HepG2 (cell line): ENCODE results near the gene ISY1. TPM values are rescaled to one million over a fixed set of nuclear protein-coding genes. Genes with fewer than 3 reads are reported as not detected.
A peak's percentile ranks its signal among the peaks of the same experiment; 100 is the strongest.

Experiments used
- ELF3 ChIP-seq: IDR thresholded peaks from 2 replicates; pipeline ENCODE4 v1.6.1; 2016; ENCODE audit warnings: missing genetic modification reagents, missing compliant biosample characterization
- ESRRA ChIP-seq: sonication (generic); formaldehyde crosslinking; IDR thresholded peaks from 2 replicates; pipeline ENCODE4 v1.5.1; 2020; ENCODE audit warnings: mild to moderate bottlenecking, low read depth, missing genetic modification reagents
- GATAD1 ChIP-seq: IDR thresholded peaks from 2 replicates; pipeline ENCODE4 v1.6.1; 2016; ENCODE audit warnings: missing genetic modification reagents, missing compliant biosample characterization
- GPN1 ChIP-seq: sonication (generic); formaldehyde crosslinking; IDR thresholded peaks from 2 replicates; pipeline ENCODE4 v1.5.1; 2020; ENCODE audit warnings: missing genetic modification reagents, borderline replicate concordance
- JUN ChIP-seq: sonication (generic); formaldehyde crosslinking; IDR thresholded peaks from 2 replicates; pipeline ENCODE4 v1.4.0; 2020; ENCODE audit warnings: mild to moderate bottlenecking, missing genetic modification reagents
- PAWR ChIP-seq: sonication (generic); formaldehyde crosslinking; IDR thresholded peaks from 2 replicates; pipeline ENCODE4 v1.4.0; 2020; ENCODE audit warnings: missing genetic modification reagents, mild to moderate bottlenecking, borderline replicate concordance
- RBAK ChIP-seq: sonication (generic); formaldehyde crosslinking; IDR thresholded peaks from 2 replicates; pipeline ENCODE4 v1.5.1; 2020; ENCODE audit warnings: mild to moderate bottlenecking, missing genetic modification reagents
- RCOR2 ChIP-seq: IDR thresholded peaks from 2 replicates; pipeline ENCODE4 v1.6.1; 2016; ENCODE audit warnings: missing biosample characterization, missing genetic modification reagents
- SMAD3 ChIP-seq: sonication (generic); formaldehyde crosslinking; IDR thresholded peaks from 2 replicates; pipeline ENCODE4 v1.4.0; 2020; ENCODE audit warnings: missing genetic modification reagents
- TAF1 ChIP-seq: sonication (generic); formaldehyde crosslinking; IDR thresholded peaks from 2 replicates; pipeline ENCODE4 v1.4.0; 2020; ENCODE audit warnings: missing genetic modification reagents
- TBL1XR1 ChIP-seq: fragments of 150-350 bp; IDR thresholded peaks from 2 replicates; pipeline ENCODE4 v1.6.1; 2014; ENCODE audit warnings: borderline replicate concordance, low read length; ENCODE audit not compliant: partially characterized antibody
- TBX2 ChIP-seq: sonication (generic); formaldehyde crosslinking; IDR thresholded peaks from 2 replicates; pipeline ENCODE4 v1.5.0; 2020; ENCODE audit warnings: missing genetic modification reagents, mild to moderate bottlenecking, borderline replicate concordance
- TMF1 ChIP-seq: sonication (generic); formaldehyde crosslinking; IDR thresholded peaks from 2 replicates; pipeline ENCODE4 v1.8.1; 2022; ENCODE audit warnings: low read depth, missing genetic modification reagents
- U2AF1 ChIP-seq: fragments of 200-400 bp; formaldehyde crosslinking; optimal IDR thresholded peaks from 2 replicates; pipeline ENCODE3; 2017; ENCODE audit warnings: mild to moderate bottlenecking, low read depth, low read length
- WIZ ChIP-seq: sonication (generic); formaldehyde crosslinking; IDR thresholded peaks from 2 replicates; pipeline ENCODE4 v1.5.1; 2020; ENCODE audit warnings: mild to moderate bottlenecking, missing genetic modification reagents
- ZHX2 ChIP-seq, 2 experiments: sonication (generic) in 1 of 2; formaldehyde crosslinking in 1 of 2; IDR thresholded peaks; 2 replicates each; pipeline versions ENCODE4 v1.6.1 to v1.9.0; 2014 to 2022; ENCODE audit warnings: antibody characterized with exemption in 1 of 2, borderline replicate concordance in 1 of 2, inconsistent platforms in 1 of 2, low read depth in 1 of 2, missing genetic modification reagents in 1 of 2
- ZNF207 ChIP-seq: fragments of 450-650 bp; IDR thresholded peaks from 2 replicates; pipeline ENCODE4 v1.6.1; 2016; ENCODE audit warnings: antibody characterized with exemption, borderline replicate concordance
- ZNF691 ChIP-seq: sonication (generic); formaldehyde crosslinking; IDR thresholded peaks from 2 replicates; pipeline ENCODE4 v1.4.0; 2020; ENCODE audit warnings: missing genetic modification reagents, low read depth, mild to moderate bottlenecking, borderline replicate concordance
- ZNF773 ChIP-seq: sonication (generic); formaldehyde crosslinking; IDR thresholded peaks from 2 replicates; pipeline ENCODE4 v1.4.0; 2020; ENCODE audit warnings: missing genetic modification reagents, borderline replicate concordance
- ZNF781 ChIP-seq: sonication (generic); formaldehyde crosslinking; IDR thresholded peaks from 2 replicates; pipeline ENCODE4 v1.5.1; 2020; ENCODE audit warnings: borderline replicate concordance, mild to moderate bottlenecking, missing genetic modification reagents; ENCODE audit errors: not compliant biosample characterization
- ZSCAN29 ChIP-seq: sonication (generic); formaldehyde crosslinking; conservative IDR thresholded peaks from 2 replicates; pipeline ENCODE4 v1.4.0; 2020; ENCODE audit warnings: mild to moderate bottlenecking, missing genetic modification reagents
- polyA plus RNA-seq, 8 experiments: library from polyadenylated mRNA; depleted of rRNA in 3 of 8; stranded (reverse) in 7 of 8; unstranded in 1 of 8; fragments of >200 nt; fragmentation: Illumina TruSeq in 4 of 8; extraction: Trizol in 4 of 8; gene quantifications; 2 replicates each; pipeline versions ENCODE4 v1.2.1 to v1.2.3, GENCODE V29; 2011 to 2016; ENCODE audit warnings: low read depth in 4 of 8, missing spikeins in 1 of 8, mixed read lengths in 1 of 8; ENCODE audit not compliant: insufficient read depth in 1 of 8
- total RNA-seq, 5 experiments: library from RNA; depleted of rRNA; stranded (reverse); fragments of >200 nt; fragmentation: Illumina TruSeq; extraction: Trizol; gene quantifications; 2 replicates each; pipeline ENCODE4 v1.2.3, GENCODE V29; 2016; ENCODE audit warnings: low read depth in 1 of 5
- TF ChIP-seq, protein P1 (sequence below): fragments of 450-650 bp; IDR thresholded peaks from 2 replicates; pipeline ENCODE4 v1.6.1; 2017; ENCODE audit warnings: mild to moderate bottlenecking

The ISY1 gene
- total and polyA plus RNA-seq, 2 of the 13 experiments (the other 11 are each of a cell fraction or from before 2014, with no cell fraction given), result 21.0 to 39.1 TPM

GRCh38 chr3:129116482-129116946 lies 44.3 kb downstream of the ISY1 start (continued):
- no peak for TF ChIP-seq ZHX2 (IDR thresholded peaks at IDR 0.05; ENCODE audit: low read depth)
- no peak for TF ChIP-seq ZHX2 (CRISPR knock-in tag; IDR thresholded peaks at IDR 0.05; ENCODE audit: borderline replicate concordance)
- TF ChIP-seq ESRRA (CRISPR knock-in tag), result peak; percentile 94
- peak; percentile 38; the same call in 1 of the 2 replicates for TF ChIP-seq RCOR2 (CRISPR knock-in tag)
- TF ChIP-seq JUN (CRISPR knock-in tag), result no peak
- TF ChIP-seq WIZ (CRISPR knock-in tag), result no peak
- no peak for TF ChIP-seq ZNF781 (CRISPR knock-in tag)
- TF ChIP-seq ZNF691 (CRISPR knock-in tag), result no peak
- no peak for TF ChIP-seq RBAK
- TF ChIP-seq, protein P1, sequence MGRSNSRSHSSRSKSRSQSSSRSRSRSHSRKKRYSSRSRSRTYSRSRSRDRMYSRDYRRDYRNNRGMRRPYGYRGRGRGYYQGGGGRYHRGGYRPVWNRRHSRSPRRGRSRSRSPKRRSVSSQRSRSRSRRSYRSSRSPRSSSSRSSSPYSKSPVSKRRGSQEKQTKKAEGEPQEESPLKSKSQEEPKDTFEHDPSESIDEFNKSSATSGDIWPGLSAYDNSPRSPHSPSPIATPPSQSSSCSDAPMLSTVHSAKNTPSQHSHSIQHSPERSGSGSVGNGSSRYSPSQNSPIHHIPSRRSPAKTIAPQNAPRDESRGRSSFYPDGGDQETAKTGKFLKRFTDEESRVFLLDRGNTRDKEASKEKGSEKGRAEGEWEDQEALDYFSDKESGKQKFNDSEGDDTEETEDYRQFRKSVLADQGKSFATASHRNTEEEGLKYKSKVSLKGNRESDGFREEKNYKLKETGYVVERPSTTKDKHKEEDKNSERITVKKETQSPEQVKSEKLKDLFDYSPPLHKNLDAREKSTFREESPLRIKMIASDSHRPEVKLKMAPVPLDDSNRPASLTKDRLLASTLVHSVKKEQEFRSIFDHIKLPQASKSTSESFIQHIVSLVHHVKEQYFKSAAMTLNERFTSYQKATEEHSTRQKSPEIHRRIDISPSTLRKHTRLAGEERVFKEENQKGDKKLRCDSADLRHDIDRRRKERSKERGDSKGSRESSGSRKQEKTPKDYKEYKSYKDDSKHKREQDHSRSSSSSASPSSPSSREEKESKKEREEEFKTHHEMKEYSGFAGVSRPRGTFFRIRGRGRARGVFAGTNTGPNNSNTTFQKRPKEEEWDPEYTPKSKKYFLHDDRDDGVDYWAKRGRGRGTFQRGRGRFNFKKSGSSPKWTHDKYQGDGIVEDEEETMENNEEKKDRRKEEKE, result no peak
- TF ChIP-seq ZNF773, result no peak
- TF ChIP-seq GATAD1 (CRISPR knock-in tag), result no peak; the same call in 1 of the 2 replicates
- TF ChIP-seq SMAD3 (CRISPR knock-in tag), result no peak
- 0 out of 2 replicates have a peak, but pooled peaks have one; percentile 10 for TF ChIP-seq ELF3 (CRISPR knock-in tag)
- TF ChIP-seq ZNF207, result no peak
- TF ChIP-seq TBX2 (CRISPR knock-in tag), result peak; percentile 56; the same call in 1 of the 2 replicates
- no peak for TF ChIP-seq ZSCAN29 (CRISPR knock-in tag)
- TF ChIP-seq U2AF1, result no peak
- TF ChIP-seq TMF1 (CRISPR knock-in tag), result no peak
- no peak for TF ChIP-seq GPN1 (CRISPR knock-in tag)
- no peak for TF ChIP-seq PAWR (CRISPR knock-in tag)
- TF ChIP-seq TBL1XR1, result no peak
- TF ChIP-seq TAF1 (CRISPR knock-in tag), result no peak
